Activated T-helper 17 cell treated with anti-CD3 and anti-CD28 coated beads, Interleukin-2, amount 50 U/mL, for 72 hours (primary cell): ENCODE results near the gene GPATCH2. TPM values are rescaled to one million over a fixed set of nuclear protein-coding genes. Genes with fewer than 3 reads are reported as not detected.

Experiments
- ATAC-seq: fragments of 150-1000 bp; cut with Tn5 transposase; replicated peaks from 2 replicates; pipeline ENCODE4 v1.10.0; 2021; ENCODE audit warnings: mild to moderate bottlenecking, moderate library complexity
- H3K27ac Mint-ChIP-seq: one replicate; pipeline ENCODE4 v1.8.0; 2022; ENCODE audit warnings: mixed read lengths
- H3K27me3 Mint-ChIP-seq: one replicate; pipeline ENCODE4 v1.8.0; 2022; ENCODE audit warnings: mixed read lengths
- H3K36me3 Mint-ChIP-seq: one replicate; pipeline ENCODE4 v1.8.0; 2022; ENCODE audit warnings: low read depth, mild to moderate bottlenecking, mixed read lengths
- H3K4me1 Mint-ChIP-seq: one replicate; pipeline ENCODE4 v1.8.0; 2022; ENCODE audit warnings: mixed read lengths
- H3K4me3 Mint-ChIP-seq: one replicate; pipeline ENCODE4 v1.8.0; 2022; ENCODE audit warnings: mild to moderate bottlenecking, mixed read lengths
- H3K9me3 Mint-ChIP-seq: one replicate; pipeline ENCODE4 v1.8.0; 2022; ENCODE audit warnings: mixed read lengths
- total RNA-seq, 2 donors: library from RNA; stranded (reverse); gene quantifications; one replicate each; pipeline ENCODE4 v1.2.3, GENCODE V29; 2022

GPATCH2 gene
- total RNA-seq, 2 donors from 2014 or later, result 6.5 to 6.7 TPM

DNA sequence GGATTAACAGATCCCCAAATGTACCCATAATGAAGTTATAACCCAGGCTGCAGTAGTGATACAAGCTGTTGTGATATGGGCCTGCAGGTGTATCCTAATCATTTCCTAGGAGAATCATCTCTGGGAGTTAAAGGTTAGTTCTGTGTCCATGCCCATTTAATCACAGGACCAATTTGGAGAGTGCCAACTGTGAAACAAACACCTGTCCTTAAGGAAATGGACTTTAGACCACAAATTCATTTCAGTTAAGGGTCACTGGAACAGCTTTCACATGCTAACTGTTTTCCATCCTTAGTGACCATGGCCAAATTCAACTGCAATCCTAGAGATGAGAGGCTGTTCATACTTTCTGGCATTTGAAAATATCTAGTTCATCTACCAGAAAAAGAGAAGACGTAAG is 160.9 kb downstream of the GPATCH2 start:
- no peak for ATAC-seq
- no peak overlapping the region for H3K27ac Mint-ChIP-seq

DNA sequence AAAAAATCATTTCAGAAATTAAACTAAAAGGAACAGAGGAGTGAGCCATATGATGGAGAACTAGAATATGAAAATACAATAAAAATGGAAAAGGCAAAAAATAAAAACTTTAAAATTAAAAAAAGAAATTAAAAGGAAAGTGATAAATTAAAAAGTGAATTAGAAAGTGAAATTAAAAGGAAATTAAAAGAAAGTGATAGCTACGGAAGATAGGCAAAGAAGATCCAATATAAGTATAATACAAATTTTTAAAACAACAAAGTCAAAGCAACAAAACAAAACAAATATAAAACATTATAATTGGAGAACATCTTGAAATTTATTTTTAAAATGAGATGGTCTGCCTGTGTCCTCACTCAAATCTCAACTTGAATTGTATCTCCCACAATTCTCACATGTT is 165.8 kb downstream of the GPATCH2 start:
- no peak overlapping the region for H3K4me3 Mint-ChIP-seq
- no peak for ATAC-seq
- no peak overlapping the region for H3K27ac Mint-ChIP-seq
- no peaks in the 10 kb centered on the region for H3K27me3 Mint-ChIP-seq
- H3K4me1 Mint-ChIP-seq, result no peaks in the 10 kb centered on the region
- H3K36me3 Mint-ChIP-seq, result peaks cover 19% of the 10 kb centered on the region
- H3K9me3 Mint-ChIP-seq, result peaks cover 11% of the 10 kb centered on the region

More for the DNA sequence above, 160.9 kb downstream of the GPATCH2 start:
- Mint-ChIP-seq H3K4me3 (no peak overlapping the region), H3K27me3 (no peaks in the 10 kb centered on the region), H3K9me3 (peaks cover 6% of the 10 kb centered on the region), H3K4me1 (no peaks in the 10 kb centered on the region), H3K36me3 (peaks cover 14% of the 10 kb centered on the region)

DNA sequence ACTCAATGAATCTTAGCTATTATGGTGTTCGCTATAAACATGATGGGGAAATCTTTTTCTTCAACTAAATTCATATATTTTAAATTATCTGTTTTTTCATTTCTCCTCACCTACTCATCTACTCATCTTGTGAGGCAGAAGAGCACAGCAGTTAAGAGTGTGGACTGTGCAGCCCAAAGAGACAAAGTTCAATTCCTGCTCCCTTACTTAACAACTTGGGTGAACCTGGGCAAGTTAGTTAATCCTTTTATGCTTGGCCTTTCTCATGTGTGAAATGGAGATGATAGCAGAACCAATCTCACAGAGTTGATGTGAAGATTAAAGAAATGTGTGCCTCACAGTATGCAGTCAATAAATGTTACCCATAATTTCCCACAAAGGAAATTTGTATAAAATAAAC is 168.2 kb downstream of the GPATCH2 start:
- Mint-ChIP-seq H3K9me3 (peaks cover 11% of the 10 kb centered on the region), H3K27me3 (no peaks in the 10 kb centered on the region), H3K36me3 (peaks cover 19% of the 10 kb centered on the region), H3K27ac (no peak overlapping the region), H3K4me3 (no peak overlapping the region), H3K4me1 (no peaks in the 10 kb centered on the region)
- no peak for ATAC-seq

DNA sequence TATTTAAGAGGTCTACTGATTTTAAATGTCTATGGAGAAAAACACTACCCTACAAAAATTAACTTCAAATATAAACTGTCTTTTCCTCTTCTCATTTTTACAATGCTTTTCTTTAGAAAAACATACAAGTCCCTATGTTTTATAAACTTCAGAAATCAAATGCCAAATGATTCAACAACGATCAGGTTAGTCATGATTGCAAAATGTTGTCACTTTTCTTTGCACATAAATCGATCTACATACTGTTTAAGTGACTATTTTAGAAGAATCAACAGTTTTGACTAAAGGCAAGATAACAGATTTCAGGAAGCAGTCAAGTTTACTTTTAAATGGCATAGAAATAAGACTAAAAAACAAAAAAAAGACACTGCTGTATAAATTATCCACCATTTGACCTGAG is 168.7 kb downstream of the GPATCH2 start:
- Mint-ChIP-seq H3K27ac (no peak overlapping the region), H3K4me3 (no peak overlapping the region), H3K27me3 (no peaks in the 10 kb centered on the region), H3K4me1 (no peaks in the 10 kb centered on the region), H3K9me3 (peaks cover 11% of the 10 kb centered on the region), H3K36me3 (peaks cover 19% of the 10 kb centered on the region)
- no peak for ATAC-seq

DNA sequence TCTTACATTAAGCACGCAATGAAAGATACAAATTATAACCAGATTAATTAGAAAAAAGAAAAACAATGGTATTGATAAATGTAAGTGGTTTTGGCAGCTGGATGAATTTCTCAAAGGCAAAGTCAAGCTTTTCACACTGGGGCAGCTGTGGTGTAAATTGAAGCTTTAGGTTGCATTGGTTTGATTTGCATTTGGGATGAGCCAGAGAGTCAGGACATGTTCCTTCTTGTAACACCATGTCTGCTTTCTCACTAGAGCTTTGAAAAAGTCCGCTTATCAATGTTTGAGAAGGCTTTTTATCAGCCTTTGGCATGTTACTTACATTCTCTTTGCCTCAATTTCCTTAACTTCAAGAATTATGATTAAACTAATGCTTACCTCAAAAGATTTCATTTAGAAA is 173.9 kb downstream of the GPATCH2 start:
- Mint-ChIP-seq H3K36me3 (peaks cover 15% of the 10 kb centered on the region), H3K4me3 (no peak overlapping the region), H3K4me1 (no peaks in the 10 kb centered on the region), H3K9me3 (no peaks in the 10 kb centered on the region), H3K27ac (no peak overlapping the region), H3K27me3 (no peaks in the 10 kb centered on the region)
- ATAC-seq, result no peak

DNA sequence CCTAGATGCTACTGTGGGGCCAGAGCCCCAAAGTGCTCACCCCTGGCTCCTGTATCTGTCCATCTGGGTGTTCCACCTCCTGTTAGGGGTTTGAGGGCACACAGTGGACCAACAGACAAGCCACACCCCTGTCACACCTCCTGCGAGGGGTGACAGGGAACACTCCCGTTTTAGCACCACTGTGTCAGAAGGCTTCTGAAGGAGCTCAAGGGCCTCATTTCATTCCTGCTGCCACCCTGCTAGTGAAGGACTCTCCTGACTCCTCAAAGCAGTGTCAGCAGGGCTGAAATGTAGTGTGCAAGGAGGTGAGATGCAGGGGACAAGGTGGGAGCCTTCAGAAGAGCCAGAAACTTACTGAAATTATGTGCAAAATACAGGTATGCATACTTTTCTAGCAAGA is 174.6 kb downstream of the GPATCH2 start:
- Mint-ChIP-seq H3K4me1 (no peaks in the 10 kb centered on the region), H3K27ac (no peak overlapping the region), H3K4me3 (no peak overlapping the region), H3K9me3 (no peaks in the 10 kb centered on the region), H3K36me3 (peaks cover 15% of the 10 kb centered on the region), H3K27me3 (no peaks in the 10 kb centered on the region)
- no peak for ATAC-seq

DNA sequence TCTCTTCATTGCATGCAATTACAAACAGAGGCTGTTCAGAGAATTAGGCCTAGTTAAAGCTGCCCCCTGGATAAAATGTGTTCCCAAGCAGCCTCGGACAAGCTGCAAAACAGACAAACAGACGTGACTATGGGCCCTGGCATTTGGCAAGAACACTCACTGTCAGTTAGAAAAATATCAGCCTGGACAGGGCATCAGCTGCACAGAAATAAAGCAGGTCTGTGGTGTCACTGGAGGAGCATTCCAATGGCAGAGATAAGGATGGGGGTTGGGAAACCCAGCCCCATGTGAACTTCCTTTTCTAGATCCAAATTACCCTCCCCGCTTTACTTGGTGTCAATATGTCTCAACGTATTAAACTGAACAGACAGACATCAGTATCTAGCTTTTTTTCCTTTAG is 177.1 kb downstream of the GPATCH2 start:
- Mint-ChIP-seq H3K27me3 (no peaks in the 10 kb centered on the region), H3K9me3 (no peaks in the 10 kb centered on the region), H3K4me1 (no peaks in the 10 kb centered on the region), H3K36me3 (peaks cover 22% of the 10 kb centered on the region), H3K27ac (no peak overlapping the region), H3K4me3 (no peak overlapping the region)
- ATAC-seq, result no peak

DNA sequence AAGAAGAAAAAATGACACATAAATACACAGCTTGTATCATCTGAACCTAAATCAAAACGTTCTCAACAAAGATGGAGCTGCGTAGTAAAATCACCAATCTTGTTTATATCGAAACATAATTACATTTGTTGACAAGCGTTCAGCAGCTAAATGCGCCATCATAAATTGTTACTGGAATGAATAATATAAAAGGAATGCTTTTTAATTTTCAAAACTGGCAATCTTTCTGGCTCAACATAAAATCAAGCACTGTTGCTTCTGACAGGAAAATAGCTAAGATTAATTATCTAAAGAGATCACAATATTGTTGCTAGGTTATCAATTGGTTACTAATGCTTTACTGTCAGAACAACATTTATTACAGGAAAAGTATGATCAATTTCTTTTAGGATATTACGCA is 181.5 kb downstream of the GPATCH2 start:
- ATAC-seq, result no peak
- Mint-ChIP-seq H3K4me3 (no peak overlapping the region), H3K27me3 (no peaks in the 10 kb centered on the region), H3K4me1 (no peaks in the 10 kb centered on the region), H3K27ac (no peak overlapping the region), H3K36me3 (peaks cover 54% of the 10 kb centered on the region), H3K9me3 (no peaks in the 10 kb centered on the region)

DNA sequence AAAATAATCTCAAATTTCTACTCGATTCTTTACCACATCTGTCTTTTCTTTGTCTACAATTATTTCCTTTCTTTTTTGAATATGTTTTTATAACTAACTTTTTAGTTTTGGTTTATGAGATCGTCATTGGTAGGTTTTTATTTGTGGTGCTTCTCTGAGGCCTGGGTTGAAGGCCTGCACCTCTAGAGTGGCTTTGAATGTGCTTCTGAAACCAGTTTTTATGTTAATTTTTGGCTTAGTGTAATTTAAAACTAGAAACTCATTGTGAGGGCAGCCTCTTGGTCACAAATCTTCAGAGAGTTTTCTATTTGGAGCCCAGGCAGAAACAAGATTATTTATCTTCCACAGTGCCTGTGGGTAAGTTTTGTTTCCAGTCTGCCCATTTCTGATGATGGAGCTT is 187.0 kb downstream of the GPATCH2 start:
- peaks cover 10% of the 10 kb centered on the region for H3K9me3 Mint-ChIP-seq
- H3K27ac Mint-ChIP-seq, result no peak overlapping the region
- no peaks in the 10 kb centered on the region for H3K4me1 Mint-ChIP-seq
- peaks cover 78% of the 10 kb centered on the region for H3K36me3 Mint-ChIP-seq
- no peaks in the 10 kb centered on the region for H3K27me3 Mint-ChIP-seq
- no peak overlapping the region for H3K4me3 Mint-ChIP-seq
- ATAC-seq, result no peak

DNA sequence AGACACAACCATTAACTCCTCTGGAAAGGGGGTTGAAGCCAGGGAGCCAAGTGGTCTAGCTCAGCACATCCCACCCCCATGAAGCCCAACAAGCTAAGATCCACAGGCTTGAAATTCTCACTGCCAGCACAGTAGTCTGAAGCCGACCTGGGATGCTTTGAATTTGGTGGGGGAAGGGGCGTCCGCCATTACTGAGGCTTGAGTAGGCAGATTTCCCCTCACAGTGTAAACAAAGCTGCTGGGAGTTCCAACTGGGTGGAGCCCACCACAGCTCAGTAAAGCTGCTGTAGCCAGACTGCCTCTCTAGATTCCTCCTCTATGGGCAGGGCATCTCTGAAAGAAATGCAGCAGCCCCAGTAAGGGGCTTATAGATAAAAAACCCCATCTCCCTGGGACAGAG is 193.5 kb downstream of the GPATCH2 start:
- ATAC-seq, result no peak
- H3K27me3 Mint-ChIP-seq, result no peaks in the 10 kb centered on the region
- no peak overlapping the region for H3K27ac Mint-ChIP-seq
- H3K4me1 Mint-ChIP-seq, result no peaks in the 10 kb centered on the region
- no peak overlapping the region for H3K4me3 Mint-ChIP-seq
- peaks cover 6% of the 10 kb centered on the region for H3K9me3 Mint-ChIP-seq
- peaks cover 45% of the 10 kb centered on the region for H3K36me3 Mint-ChIP-seq

DNA sequence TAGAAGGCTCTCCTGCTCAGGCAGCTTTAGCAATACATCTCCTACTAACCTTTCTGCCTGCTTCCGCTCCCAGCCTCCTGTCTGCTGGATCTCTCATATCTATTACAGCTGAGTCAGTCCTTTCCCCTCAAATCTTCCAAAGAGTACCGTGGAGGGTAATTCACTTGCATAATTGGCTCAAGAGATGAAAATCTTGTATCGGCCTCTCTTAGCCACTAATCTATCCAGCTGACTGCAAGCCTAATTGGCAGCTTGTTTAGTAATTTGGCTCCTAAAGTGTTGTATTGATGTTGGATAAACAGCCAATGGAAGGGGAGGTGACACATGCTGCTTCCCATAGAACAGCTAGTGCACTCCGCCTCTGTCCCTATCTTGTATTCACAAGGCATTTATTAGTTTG is 195.7 kb downstream of the GPATCH2 start:
- ATAC-seq, result no peak
- Mint-ChIP-seq H3K27me3 (no peaks in the 10 kb centered on the region), H3K27ac (no peak overlapping the region), H3K9me3 (peaks cover 6% of the 10 kb centered on the region), H3K36me3 (peaks cover 42% of the 10 kb centered on the region), H3K4me1 (no peaks in the 10 kb centered on the region), H3K4me3 (no peak overlapping the region)

DNA sequence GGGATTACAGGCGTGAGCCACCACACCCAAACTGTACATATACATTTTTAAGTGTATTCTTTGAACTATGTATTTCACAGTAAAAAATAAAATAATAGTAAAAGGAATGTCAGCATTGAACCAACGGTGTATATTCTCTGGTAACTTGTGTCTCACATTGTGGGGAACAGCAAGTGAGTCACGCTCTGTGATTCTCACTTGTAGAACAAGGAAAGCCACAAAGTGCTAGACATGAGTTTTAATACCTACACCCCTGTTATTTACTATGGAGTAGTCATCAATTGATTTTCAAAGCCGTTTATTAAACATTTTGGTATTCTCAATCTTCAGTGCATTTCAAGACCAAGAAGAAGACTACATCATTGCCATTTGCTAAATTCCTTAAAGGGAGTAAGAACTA is 197.2 kb downstream of the GPATCH2 start:
- H3K27ac Mint-ChIP-seq, result no peak overlapping the region

DNA sequence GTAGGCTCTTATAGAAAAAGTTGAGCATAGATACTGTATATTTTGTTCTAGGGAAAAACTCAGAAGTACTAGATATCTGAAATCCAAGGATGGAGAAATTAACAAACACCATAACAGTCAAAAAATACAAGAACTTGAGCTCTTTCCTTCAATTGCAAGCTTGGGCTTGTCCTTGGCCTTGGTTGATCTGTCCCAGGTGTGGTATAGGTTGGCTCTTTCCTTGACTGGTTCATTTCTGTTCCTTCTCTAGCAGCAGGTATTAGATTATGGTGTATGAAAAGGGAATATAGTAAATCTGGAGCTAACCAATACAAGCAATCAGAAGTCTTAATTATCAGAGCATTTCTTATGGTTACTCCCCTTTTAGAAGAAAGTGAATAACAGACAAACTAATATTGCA is 198.6 kb downstream of the GPATCH2 start:
- Mint-ChIP-seq H3K9me3 (no peaks in the 10 kb centered on the region), H3K27ac (no peak overlapping the region), H3K36me3 (peaks cover 26% of the 10 kb centered on the region), H3K4me1 (no peaks in the 10 kb centered on the region), H3K4me3 (no peak overlapping the region), H3K27me3 (no peaks in the 10 kb centered on the region)
- no peak for ATAC-seq

More for the DNA sequence above, 197.2 kb downstream of the GPATCH2 start:
- Mint-ChIP-seq H3K4me3 (no peak overlapping the region), H3K36me3 (peaks cover 36% of the 10 kb centered on the region), H3K27me3 (no peaks in the 10 kb centered on the region), H3K4me1 (no peaks in the 10 kb centered on the region), H3K9me3 (no peaks in the 10 kb centered on the region)
- peak; percentile 51 for ATAC-seq

DNA sequence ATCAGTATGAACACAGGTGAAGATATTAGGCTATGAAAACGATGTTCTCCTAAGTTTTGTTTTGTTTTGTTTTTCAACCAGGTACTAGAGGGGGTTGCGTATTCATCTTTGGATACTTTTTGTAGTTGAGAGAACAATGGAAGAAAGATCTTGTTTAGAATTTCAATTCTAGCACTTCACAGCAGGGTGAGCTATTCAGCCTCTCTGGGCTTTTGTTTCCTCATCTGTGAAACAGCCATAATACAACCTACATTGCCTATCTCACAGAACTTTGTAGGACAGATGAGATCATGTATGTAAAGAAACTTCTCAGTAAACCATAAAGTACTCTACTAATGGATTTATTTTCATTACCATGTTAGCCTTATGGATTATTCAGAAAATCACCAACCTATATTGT is 199.5 kb downstream of the GPATCH2 start:
- H3K27me3 Mint-ChIP-seq, result no peaks in the 10 kb centered on the region
- H3K36me3 Mint-ChIP-seq, result peaks cover 21% of the 10 kb centered on the region
- H3K4me1 Mint-ChIP-seq, result no peaks in the 10 kb centered on the region
- no peak for ATAC-seq
- H3K27ac Mint-ChIP-seq, result no peak overlapping the region
- no peaks in the 10 kb centered on the region for H3K9me3 Mint-ChIP-seq
- no peak overlapping the region for H3K4me3 Mint-ChIP-seq

DNA sequence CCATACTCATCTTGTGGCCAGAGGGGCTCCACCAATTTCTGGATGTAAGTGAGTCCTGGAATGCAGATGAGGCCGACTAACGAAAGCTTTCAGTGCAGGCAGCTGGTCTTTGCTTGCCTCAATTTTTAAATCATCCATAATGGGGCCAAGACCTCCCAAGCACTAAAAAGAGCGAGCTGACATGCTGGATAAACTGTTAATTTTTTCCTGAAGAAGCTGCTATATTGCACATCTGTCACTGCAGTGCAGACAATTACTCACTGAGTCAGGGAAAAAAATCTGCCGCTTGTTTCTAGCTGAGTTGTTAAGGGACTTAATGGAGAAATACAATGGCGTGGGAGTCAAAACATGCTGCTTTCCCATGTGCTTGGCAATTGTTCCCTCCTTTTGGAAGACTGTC is 205.5 kb downstream of the GPATCH2 start:
- H3K27ac Mint-ChIP-seq, result no peak overlapping the region
- H3K9me3 Mint-ChIP-seq, result no peaks in the 10 kb centered on the region

DNA sequence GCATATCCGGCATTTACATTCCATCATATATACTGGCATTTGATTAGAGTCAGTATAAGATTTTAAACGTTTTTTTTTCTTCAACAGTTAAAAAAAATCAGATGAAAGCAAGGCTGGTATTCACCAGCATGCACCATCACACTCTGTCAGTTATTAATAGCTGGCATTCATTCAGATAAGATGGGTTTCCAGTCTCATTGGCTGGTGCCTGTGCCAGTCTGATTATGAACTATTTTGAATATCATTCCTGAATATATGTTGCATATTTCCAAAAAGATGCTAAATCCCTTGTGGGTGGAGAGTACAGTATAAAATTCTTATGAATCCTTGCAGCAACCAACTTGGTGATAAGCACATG is 211.7 kb downstream of the GPATCH2 start:
- Mint-ChIP-seq H3K27ac (no peak overlapping the region), H3K4me1 (no peaks in the 10 kb centered on the region), H3K9me3 (no peaks in the 10 kb centered on the region), H3K4me3 (no peak overlapping the region), H3K36me3 (no peaks in the 10 kb centered on the region), H3K27me3 (peaks cover 10% of the 10 kb centered on the region)
- ATAC-seq, result no peak

More for the DNA sequence above, 205.5 kb downstream of the GPATCH2 start:
- Mint-ChIP-seq H3K36me3 (peaks cover 11% of the 10 kb centered on the region), H3K4me1 (no peaks in the 10 kb centered on the region), H3K4me3 (no peak overlapping the region), H3K27me3 (no peaks in the 10 kb centered on the region)
- no peak for ATAC-seq
